ENCODE data around the gene DDX20.

- TF ChIP-seq CTCF (IDR thresholded peaks at IDR 0.05) (no peak), POLR2A (IDR thresholded peaks at IDR 0.05) (no peak)
Observed at GRCh38 chr1:111720977-111721786, 34.5 kb upstream of the DDX20 start.

Measured in thyroid gland (tissue), 4 donors.